Fibroblast of lung (primary cell): ENCODE measurements around the gene METAP1D. TPM values are rescaled to one million over a fixed set of nuclear protein-coding genes. Genes with fewer than 3 reads are reported as not detected.

Experiments
- DNase-seq, 2 donors: peaks; one replicate each; pipeline versions ENCODE4 v3.0.0 to v3.0.0-alpha.2; 2010; ENCODE audit warnings: low read depth in 2 of 2
- H2AFZ ChIP-seq: 2 replicates; pipeline ENCODE4 v1.5.1; 2012; ENCODE audit warnings: low read length, control low read depth, inconsistent platforms
- H3K27ac ChIP-seq: 2 replicates; pipeline ENCODE4 v1.5.1; 2011; ENCODE audit warnings: low read length, control low read depth; ENCODE audit not compliant: insufficient read depth
- H3K27me3 ChIP-seq: 2 replicates; pipeline ENCODE4 v1.5.1; 2011; ENCODE audit warnings: mild to moderate bottlenecking, low read length; ENCODE audit not compliant: control insufficient read depth, insufficient read depth
- H3K36me3 ChIP-seq: 2 replicates; pipeline ENCODE4 v1.5.1; 2011; ENCODE audit warnings: low read length; ENCODE audit not compliant: control insufficient read depth, insufficient read depth
- H3K4me1 ChIP-seq: 2 replicates; pipeline ENCODE4 v1.5.1; 2011; ENCODE audit warnings: low read length; ENCODE audit not compliant: control insufficient read depth, insufficient read depth; ENCODE audit errors: extremely low read depth
- H3K4me2 ChIP-seq: 2 replicates; pipeline ENCODE4 v1.5.1; 2011; ENCODE audit warnings: low read length, control low read depth; ENCODE audit not compliant: insufficient read depth; ENCODE audit errors: extremely low read depth
- H3K4me3 ChIP-seq, 4 experiments: fragments of 200-600 bp in 1 of 4; sonication (generic) in 1 of 4; replicated peaks in 1 of 4; 2 replicates each; pipeline ENCODE4 v1.5.1; 2011 to 2016; ENCODE audit warnings: low read length in 4 of 4, low read depth in 3 of 4, mild to moderate bottlenecking in 3 of 4, control low read depth in 2 of 4, inconsistent platforms in 1 of 4, mixed read lengths in 1 of 4; ENCODE audit not compliant: insufficient read depth in 1 of 4; ENCODE audit errors: control extremely low read depth in 1 of 4
- H3K79me2 ChIP-seq: 2 replicates; pipeline ENCODE4 v1.5.1; 2012; ENCODE audit warnings: mild to moderate bottlenecking, low read length, inconsistent platforms; ENCODE audit not compliant: control insufficient read depth, insufficient read depth
- H3K9ac ChIP-seq: 2 replicates; pipeline ENCODE4 v1.5.1; 2011; ENCODE audit warnings: mild to moderate bottlenecking, low read length, control low read depth; ENCODE audit not compliant: insufficient read depth
- H3K9me3 ChIP-seq: 2 replicates; pipeline ENCODE4 v1.5.1; 2012; ENCODE audit warnings: low read depth, low read length; ENCODE audit not compliant: control insufficient read depth, insufficient read depth
- H4K20me1 ChIP-seq: 2 replicates; pipeline ENCODE4 v1.5.1; 2011; ENCODE audit warnings: low read length; ENCODE audit not compliant: control insufficient read depth, insufficient read depth; ENCODE audit errors: extremely low read depth
- CTCF ChIP-seq, 2 donors: IDR thresholded peaks in 1 of 2; conservative IDR thresholded peaks in 1 of 2; 1 replicate in 1 of 2; 2 replicates in 1 of 2; pipeline ENCODE4 v1.5.1; 2011 to 2012; ENCODE audit warnings: low read length in 2 of 2, control low read depth in 1 of 2, inconsistent platforms in 1 of 2, low read depth in 1 of 2, mild to moderate bottlenecking in 1 of 2
- EZH2 ChIP-seq: IDR thresholded peaks from 2 replicates; pipeline ENCODE4 v1.5.1; 2012; ENCODE audit warnings: low read length, control low read depth, mild to moderate bottlenecking; ENCODE audit errors: missing control alignments
- polyA plus RNA-seq, 2 donors: library from polyadenylated mRNA; depleted of rRNA in 1 of 2; stranded (reverse) in 1 of 2; unstranded in 1 of 2; fragments of >200 nt; gene quantifications; 2 replicates each; pipeline ENCODE4 v1.2.1, GENCODE V29; 2011 to 2012; ENCODE audit warnings: missing spikeins in 1 of 2
- total RNA-seq: library from RNA; depleted of rRNA; stranded (reverse); fragments of >200 nt; gene quantifications from 2 replicates; pipeline ENCODE4 v1.2.1, GENCODE V29; 2014

METAP1D gene
- total and polyA plus RNA-seq, 2 donors (not counting 1 experiment from before 2014, with no cell fraction given), result 6.7 to 6.8 TPM

DNA sequence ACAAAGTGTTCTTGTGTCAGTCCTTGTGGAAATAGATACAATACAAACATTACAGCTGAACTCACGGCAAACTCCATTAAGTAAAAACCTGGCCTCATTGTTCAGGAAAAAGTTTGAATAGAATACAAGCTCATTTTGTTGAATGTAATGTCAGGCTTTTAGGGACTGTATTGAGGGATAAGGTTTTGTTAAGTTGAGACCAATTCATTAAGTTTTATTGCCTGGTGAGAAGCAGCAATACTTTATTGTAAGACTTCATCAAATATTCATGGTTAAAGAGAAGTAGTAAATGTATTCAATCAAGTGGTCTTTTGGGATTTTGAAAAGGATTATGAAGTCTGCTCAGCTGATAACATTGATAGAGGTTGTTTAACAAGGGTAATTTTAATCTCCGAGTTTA is 35.4 kb upstream of the METAP1D start:
- no peak for TF ChIP-seq EZH2
- no peak for TF ChIP-seq CTCF (conservative IDR thresholded peaks at IDR 0.05 in 1 of 2, IDR thresholded peaks at IDR 0.05 in 1 of 2; ENCODE audit: low read depth in 1 of 2, low read length in 2 of 2)
- Histone ChIP-seq H3K27me3 (no peaks in the 10 kb centered on the region), H3K27ac (no peak overlapping the region), H4K20me1 (no peaks in the 10 kb centered on the region), H3K4me2 (no peak overlapping the region), H3K36me3 (no peaks in the 10 kb centered on the region), H3K9me3 (no peaks in the 10 kb centered on the region), H3K79me2 (peaks cover 4% of the 10 kb centered on the region), H3K4me1 (peaks cover 11% of the 10 kb centered on the region), H3K9ac (no peak overlapping the region), H2AFZ (no peak overlapping the region), H3K4me3 (no peak overlapping the region)
- DNase-seq, result no peak

- H4K20me1 ChIP-seq, result no peaks in the 10 kb centered on the region
Observed at GRCh38 chr2:171965238-171965637, 34.5 kb upstream of the METAP1D start.

GRCh38 chr2:171965661-171966060 is 34.1 kb upstream of the METAP1D start:
- TF ChIP-seq EZH2, result no peak
- TF ChIP-seq CTCF (conservative IDR thresholded peaks at IDR 0.05 in 1 of 2, IDR thresholded peaks at IDR 0.05 in 1 of 2; ENCODE audit: low read depth in 1 of 2, low read length in 2 of 2), result no peak
- Histone ChIP-seq H3K4me2 (no peak overlapping the region), H3K36me3 (no peaks in the 10 kb centered on the region), H2AFZ (no peak overlapping the region), H3K4me3 (no peak overlapping the region), H3K79me2 (peaks cover 4% of the 10 kb centered on the region), H3K9me3 (no peaks in the 10 kb centered on the region), H4K20me1 (no peaks in the 10 kb centered on the region), H3K27me3 (no peaks in the 10 kb centered on the region), H3K27ac (no peak overlapping the region), H3K9ac (no peak overlapping the region), H3K4me1 (peaks cover 3% of the 10 kb centered on the region)
- no peak for DNase-seq

More at GRCh38 chr2:171965238-171965637, 34.5 kb upstream of the METAP1D start:
- no peaks in the 10 kb centered on the region for H3K9me3 ChIP-seq
- no peak for DNase-seq
- no peak overlapping the region for H3K4me3 ChIP-seq
- H3K79me2 ChIP-seq, result peaks cover 4% of the 10 kb centered on the region
- no peak overlapping the region for H2AFZ ChIP-seq
- no peak for TF ChIP-seq CTCF (conservative IDR thresholded peaks at IDR 0.05 in 1 of 2, IDR thresholded peaks at IDR 0.05 in 1 of 2; ENCODE audit: low read depth in 1 of 2, low read length in 2 of 2)
- TF ChIP-seq EZH2, result no peak
- no peak overlapping the region for H3K4me2 ChIP-seq
- H3K4me1 ChIP-seq, result peaks cover 4% of the 10 kb centered on the region
- no peak overlapping the region for H3K27ac ChIP-seq
- H3K9ac ChIP-seq, result no peak overlapping the region
- no peaks in the 10 kb centered on the region for H3K36me3 ChIP-seq
- no peaks in the 10 kb centered on the region for H3K27me3 ChIP-seq
